AG04449 (cell line): ENCODE measurements around the gene DEDD.

Experiments used
- CTCF ChIA-PET: fragments of 350-600 bp; formaldehyde crosslinking; extraction: SDS; loops from one replicate; lab custom pipeline; 2021; ENCODE audit warnings: antibody characterized with exemption; lab: Yijun Ruan, JAX
- POLR2A ChIA-PET: fragments of 400-600, 350-600 bp; formaldehyde crosslinking; extraction: SDS; loops from one replicate; lab custom pipeline; 2020; ENCODE audit warnings: antibody characterized with exemption, inconsistent platforms; lab: Yijun Ruan, JAX
- DNase-seq: peaks from one replicate; pipeline ENCODE4 v3.0.0-alpha.2; 2010; ENCODE audit warnings: low read depth, low spot score
- H3K4me3 ChIP-seq: 2 replicates; pipeline ENCODE4 v1.5.1; 2011; ENCODE audit warnings: low read depth, mild to moderate bottlenecking, control low read depth, low read length
- CTCF ChIP-seq: IDR thresholded peaks from one replicate; pipeline ENCODE4 v1.5.1; 2011; ENCODE audit warnings: mild to moderate bottlenecking, moderate library complexity, low read length, control low read depth, inconsistent platforms; ENCODE audit not compliant: insufficient read depth; ENCODE audit errors: missing control alignments

DEDD gene

DNA sequence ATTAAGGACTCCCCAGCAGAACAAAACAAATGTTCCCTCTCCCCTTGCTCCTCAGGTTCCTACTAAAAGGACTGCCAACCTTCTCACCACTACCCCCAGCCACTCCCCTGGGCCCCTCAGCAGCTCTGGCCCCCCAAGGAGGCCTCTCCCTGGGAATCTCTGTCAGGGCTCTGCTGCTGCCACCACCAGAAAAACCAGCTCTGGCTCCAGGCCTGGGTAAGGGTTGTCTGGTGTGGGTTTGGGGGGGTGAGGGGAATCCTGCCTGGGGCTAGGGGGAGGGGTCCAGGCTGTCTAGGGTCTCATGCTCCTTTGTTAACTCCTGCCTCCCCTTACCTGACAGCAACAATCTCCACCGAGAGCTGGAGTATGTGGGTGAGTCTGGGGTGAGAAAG lies 47.9 kb downstream of the DEDD start:
- H3K4me3 ChIP-seq: no peak overlapping the region
- no peak for TF ChIP-seq CTCF
- CTCF ChIA-PET: interaction anchor here (0.8 to 7.8 kb wide), 6 partner anchors 9 to 87 kb away, joined by 3 to 82 read pairs (median 12); partner anchors contain the start of gene KLHDC9
- DNase-seq: no peak
- POLR2A ChIA-PET: interaction anchor here (0.7 kb wide), 1 partner anchor 39 kb away, joined by 3 read pairs; the partner anchor contains the start of gene USF1

DNA sequence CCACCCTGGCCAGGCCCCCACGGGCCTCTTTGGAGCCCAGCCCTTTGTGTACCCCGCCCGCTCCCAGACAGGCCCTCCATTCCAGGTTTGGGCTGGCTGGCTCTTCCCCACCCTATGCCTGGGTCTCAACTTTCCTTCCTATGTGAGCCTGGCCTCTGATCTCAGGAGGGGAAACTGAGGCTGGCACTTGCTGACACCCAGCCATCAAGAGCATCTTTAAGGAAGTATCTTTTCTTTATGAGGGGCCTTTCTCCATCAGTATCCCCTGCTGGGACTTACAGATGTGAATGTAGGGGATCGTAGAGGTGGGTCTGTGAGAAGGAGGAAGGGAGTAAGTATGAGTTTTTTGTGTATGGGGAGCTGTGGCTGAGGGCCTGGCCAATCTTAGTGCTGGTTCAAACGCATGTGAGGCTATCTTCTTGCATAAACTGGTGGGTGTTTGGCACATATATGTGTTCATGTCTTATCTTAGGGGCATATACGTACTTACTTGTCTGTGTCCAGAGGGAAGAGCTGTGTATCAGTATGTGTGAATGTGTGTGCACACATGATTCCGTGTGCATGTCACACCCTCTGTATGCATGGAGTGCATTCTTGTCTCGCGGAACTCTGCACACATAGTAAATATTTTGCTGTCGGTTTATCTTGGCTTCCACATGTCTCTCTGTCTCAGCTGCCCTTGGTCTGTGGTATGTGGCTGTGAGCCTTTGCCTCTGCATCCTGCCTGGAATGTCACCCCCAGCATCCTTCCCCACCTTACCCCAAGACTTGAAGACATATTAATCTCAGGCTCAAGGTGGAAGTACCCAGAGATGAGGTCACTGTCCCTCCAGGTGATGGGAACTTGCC lies 48.5 kb downstream of the DEDD start:
- ChIA-PET CTCF (interaction anchor here (1.0 to 7.8 kb wide), 6 partner anchors 10 to 94 kb away, joined by 3 to 82 read pairs (median 12); partner anchors contain the start of gene KLHDC9), POLR2A (interaction anchor here (0.7 kb wide), 1 partner anchor 39 kb away, joined by 3 read pairs; the partner anchor contains the start of gene USF1)
- no peak for TF ChIP-seq CTCF
- no peak overlapping the region for H3K4me3 ChIP-seq
- DNase-seq: no peak

DNA sequence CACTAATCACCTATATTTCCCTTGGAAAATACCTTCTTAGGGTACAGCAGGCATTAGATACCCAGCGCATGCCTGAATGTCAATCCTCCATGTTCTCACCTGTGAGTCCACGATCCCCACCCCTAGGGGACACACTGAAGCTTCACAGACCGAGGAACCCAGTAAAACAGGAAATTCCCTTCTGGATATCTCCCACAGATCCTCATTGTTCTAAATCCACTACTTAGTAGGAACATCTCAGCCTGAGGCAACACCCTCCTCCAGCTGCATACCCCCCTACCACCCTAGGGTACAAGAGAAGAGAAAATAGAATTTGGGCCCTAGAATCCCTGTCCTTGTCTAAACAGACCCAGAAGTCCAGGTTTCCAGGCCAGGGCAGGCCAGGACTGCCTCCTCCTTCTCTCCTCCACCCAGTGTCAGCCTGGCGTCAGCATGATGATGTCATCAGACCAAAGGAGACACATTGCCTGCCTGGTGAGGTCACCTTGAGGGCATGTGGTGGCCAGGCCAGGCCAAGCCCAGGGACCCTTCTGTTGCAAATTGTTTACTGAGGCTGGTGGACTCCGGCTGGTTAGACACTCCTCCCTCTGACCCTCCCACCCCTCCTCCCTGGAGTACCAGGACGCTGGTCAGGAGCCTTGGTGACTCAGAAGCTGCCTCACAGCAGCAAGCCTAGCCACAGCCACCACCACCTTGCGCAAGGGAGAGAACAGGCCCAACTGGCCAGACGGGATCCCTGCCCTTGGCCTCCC lies 49.3 kb downstream of the DEDD start:
- no peak overlapping the region for H3K4me3 ChIP-seq
- ChIA-PET CTCF (interaction anchor here (1.0 to 7.8 kb wide), 6 partner anchors 11 to 93 kb away, joined by 3 to 82 read pairs (median 19); partner anchors contain the start of gene KLHDC9), POLR2A (no interaction called here)
- DNase-seq: no peak
- TF ChIP-seq CTCF: no peak

DNA sequence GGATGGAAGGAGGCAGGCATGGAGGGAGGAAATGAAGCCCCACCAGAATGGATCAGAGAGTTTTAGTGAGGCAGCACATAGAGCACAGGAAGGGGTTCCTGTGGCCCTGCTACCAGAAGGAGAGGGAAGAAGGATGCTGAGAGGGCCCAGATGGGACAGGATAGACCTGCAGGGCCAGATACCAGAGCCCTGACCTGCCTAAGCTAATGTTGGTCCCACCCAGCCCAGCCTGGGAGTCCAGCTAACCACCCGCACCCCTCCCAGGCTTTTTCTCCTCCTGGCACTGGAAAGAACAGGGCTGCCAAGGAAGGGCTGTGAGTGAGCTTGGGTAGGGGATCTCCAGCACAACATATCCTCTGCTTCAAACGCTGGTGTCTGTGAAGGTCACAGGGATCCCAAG lies 50.0 kb downstream of the DEDD start:
- POLR2A ChIA-PET: no interaction called here
- CTCF ChIA-PET: interaction anchor here (1.0 to 7.8 kb wide), 6 partner anchors 11 to 92 kb away, joined by 3 to 82 read pairs (median 11); partner anchors contain the start of gene KLHDC9

DNA sequence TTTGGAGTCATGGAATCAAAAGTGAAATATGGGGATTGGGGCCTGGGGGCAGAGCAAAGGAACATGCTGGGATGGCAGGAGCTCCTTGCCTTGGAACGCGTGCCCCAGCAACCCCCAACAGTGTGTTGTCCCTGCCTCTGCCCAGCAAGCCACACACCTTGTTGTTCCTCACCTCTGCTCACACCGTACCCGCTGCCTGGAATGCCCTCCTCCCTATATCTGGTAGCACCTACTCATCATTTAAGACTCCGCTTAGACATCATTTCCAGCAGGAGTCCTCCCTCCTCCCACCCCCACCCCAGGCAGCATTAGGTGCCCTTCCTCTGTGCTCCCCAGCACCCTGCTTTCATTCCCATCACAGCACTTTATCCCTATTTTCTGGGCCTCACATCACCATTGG lies 50.9 kb downstream of the DEDD start:
- TF ChIP-seq CTCF: no peak
- ChIA-PET POLR2A (no interaction called here), CTCF (interaction anchor here (2.0 to 5.4 kb wide), 3 partner anchors 10 to 15 kb away, joined by 16 to 19 read pairs (median 19); no protein-coding TSS in a partner anchor)
- DNase-seq: no peak
- no peak overlapping the region for H3K4me3 ChIP-seq

More for the DNA sequence above, 50.0 kb downstream of the DEDD start:
- DNase-seq: no peak
- no peak overlapping the region for H3K4me3 ChIP-seq
- TF ChIP-seq CTCF: no peak
